DMS 273 (cell line): Measurements from ENCODE around the gene HCFC2.

Experiments
- DNase-seq: peaks from one replicate; lab custom pipeline; 2025; ENCODE audit not compliant: unreplicated experiment; lab: John Stamatoyannopoulos, UW

The HCFC2 gene

GRCh38 chr12:104152685-104153241 lies 88.4 kb downstream of the HCFC2 start:
- DNase-seq, result no peak

- no peak for DNase-seq
These were observed 90.0 kb downstream of the HCFC2 start for GRCh38 chr12:104154286-104154685.

- no peak for DNase-seq
These were observed 90.5 kb downstream of the HCFC2 start for GRCh38 chr12:104154806-104155205.
